Activated CD8-positive, alpha-beta T cell treated with anti-CD3 and anti-CD28 coated beads for 36 hours (primary cell): ENCODE results near the gene TTN. TPM values are rescaled to one million over a fixed set of nuclear protein-coding genes. Genes with fewer than 3 reads are reported as not detected.
"Not testable (repeated sequence)": the region's sequence is repeated elsewhere in the genome, so short reads cannot be mapped to it uniquely, and the experiment has no call there.

Experiments
- ATAC-seq: fragments of 200-7000 bp; cut with Tn5 transposase; one replicate; pipeline ENCODE4 v1.10.0; 2021; ENCODE audit warnings: mild to moderate bottlenecking, moderate library complexity
- CTCF ChIA-PET: fragments of 350-600 bp; sonication (Branson Sonifier 250); formaldehyde crosslinking; loops from one replicate; lab custom pipeline; 2021; ENCODE audit warnings: antibody characterized with exemption; lab: Charles Lee
- POLR2A ChIA-PET: fragments of 350-600 bp; sonication (Branson Sonifier 250); formaldehyde crosslinking; loops from one replicate; lab custom pipeline; 2021; ENCODE audit warnings: antibody characterized with exemption; lab: Charles Lee
- DNase-seq: peaks from one replicate; pipeline ENCODE4 v3.0.0-alpha.2; 2020
- H3K27ac Mint-ChIP-seq: one replicate; pipeline ENCODE4 v1.8.0; 2021; ENCODE audit warnings: mild to moderate bottlenecking, mixed read lengths
- H3K27me3 Mint-ChIP-seq: one replicate; pipeline ENCODE4 v1.8.0; 2021; ENCODE audit warnings: mixed read lengths
- H3K36me3 Mint-ChIP-seq: one replicate; pipeline ENCODE4 v1.8.0; 2021; ENCODE audit warnings: low read depth, mixed read lengths
- H3K4me1 Mint-ChIP-seq: one replicate; pipeline ENCODE4 v1.8.0; 2021; ENCODE audit warnings: low read depth, mixed read lengths
- H3K4me3 Mint-ChIP-seq: one replicate; pipeline ENCODE4 v1.8.0; 2021; ENCODE audit warnings: mild to moderate bottlenecking, moderate library complexity, mixed read lengths
- H3K9me3 Mint-ChIP-seq: one replicate; pipeline ENCODE4 v1.8.0; 2021; ENCODE audit warnings: mixed read lengths
- CTCF ChIP-seq: fragments of 200-600 bp; IDR thresholded peaks from one replicate; pipeline ENCODE4 v1.8.0; 2022; ENCODE audit warnings: antibody characterized with exemption, mild to moderate bottlenecking
- intact Hi-C: fragments of 100-400 bp; cut with micrococcal nuclease; formaldehyde crosslinking; loops from one replicate; pipeline ENCODE4 v1.10.0; 2022
- total RNA-seq, 2 experiments: library from RNA; stranded (reverse); gene quantifications; one replicate each; pipeline ENCODE4 v1.2.3, GENCODE V29; 2021

The TTN gene
- total RNA-seq, 2 experiments from 2014 or later, result 2.8 to 4.3 TPM

DNA sequence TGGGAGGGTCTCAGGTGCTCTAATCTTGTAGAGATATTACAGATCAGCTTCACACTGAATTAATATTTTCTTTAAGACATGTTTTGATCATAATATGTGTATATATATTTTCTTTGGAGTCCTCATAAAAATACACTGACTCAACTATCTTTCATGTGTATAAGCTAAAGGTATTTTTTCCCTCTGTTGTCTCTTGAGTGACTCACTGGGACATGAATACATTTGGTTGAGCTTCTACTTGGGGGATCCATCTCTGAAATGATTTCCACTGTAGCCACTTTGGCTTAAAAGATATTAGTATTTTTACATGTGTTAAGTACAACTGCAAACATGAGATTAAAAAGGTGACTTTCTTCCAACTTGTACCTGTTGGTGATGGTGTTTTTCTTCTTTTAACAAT, 140.8 kb downstream of the TTN start:
- no peak overlapping the region for H3K4me3 Mint-ChIP-seq
- peaks cover 1% of the 10 kb centered on the region for H3K36me3 Mint-ChIP-seq
- ATAC-seq (no peak), DNase-seq (no peak)
- H3K27ac Mint-ChIP-seq, result no peak overlapping the region
- intact Hi-C loops, result no loop called here
- no peaks in the 10 kb centered on the region for H3K27me3 Mint-ChIP-seq
- TF ChIP-seq CTCF, result no peak
- CTCF ChIA-PET, result interaction anchor here (2.0 kb wide), 1 partner anchor 34 kb away, joined by 6 read pairs; no protein-coding TSS in a partner anchor
- no peaks in the 10 kb centered on the region for H3K9me3 Mint-ChIP-seq
- H3K4me1 Mint-ChIP-seq, result no peaks in the 10 kb centered on the region
- POLR2A ChIA-PET, result no interaction called here

GRCh38 chr2:178658480-178658879, 148.7 kb downstream of the TTN start:
- H3K4me3 Mint-ChIP-seq, intact Hi-C loops, ATAC-seq, CTCF ChIA-PET, DNase-seq, H3K27ac Mint-ChIP-seq, H3K9me3 Mint-ChIP-seq, H3K36me3 Mint-ChIP-seq, H3K27me3 Mint-ChIP-seq, POLR2A ChIA-PET, H3K4me1 Mint-ChIP-seq: not testable (repeated sequence)

GRCh38 chr2:178650554-178650953, 156.7 kb downstream of the TTN start:
- no peak for TF ChIP-seq CTCF
- POLR2A ChIA-PET, result no interaction called here
- H3K9me3 Mint-ChIP-seq, result no peaks in the 10 kb centered on the region
- CTCF ChIA-PET, result no interaction called here
- H3K4me3 Mint-ChIP-seq, result no peak overlapping the region
- H3K4me1 Mint-ChIP-seq, result no peaks in the 10 kb centered on the region
- intact Hi-C loops, result no loop called here
- H3K27ac Mint-ChIP-seq, result no peak overlapping the region
- peaks cover 5% of the 10 kb centered on the region for H3K36me3 Mint-ChIP-seq
- DNase-seq (no peak), ATAC-seq (no peak)
- H3K27me3 Mint-ChIP-seq, result no peaks in the 10 kb centered on the region

DNA sequence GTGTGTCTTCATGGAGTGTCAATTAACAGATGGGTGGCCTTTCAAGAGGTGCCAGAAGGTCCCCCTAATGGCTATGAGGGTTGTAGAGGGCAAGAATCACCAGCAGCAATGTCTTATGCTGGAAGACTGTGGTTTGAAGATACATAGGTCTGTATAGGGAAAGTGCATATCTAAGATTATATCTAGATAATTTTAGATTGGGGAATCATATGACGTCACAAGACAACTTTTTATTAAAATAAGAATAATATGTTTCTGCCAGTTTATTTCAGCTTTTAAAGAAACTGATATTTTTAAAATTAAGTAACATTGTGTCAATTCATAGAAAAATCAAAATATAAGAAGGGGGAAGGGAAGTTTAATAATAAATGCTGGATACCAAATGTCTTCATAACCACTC, 162.3 kb downstream of the TTN start:
- ATAC-seq, result no peak
- no peaks in the 10 kb centered on the region for H3K27me3 Mint-ChIP-seq
- H3K9me3 Mint-ChIP-seq, result no peaks in the 10 kb centered on the region
- DNase-seq, result no peak
- H3K4me1 Mint-ChIP-seq, result no peaks in the 10 kb centered on the region
- peaks cover 6% of the 10 kb centered on the region for H3K36me3 Mint-ChIP-seq
- H3K4me3 Mint-ChIP-seq, result no peak overlapping the region
- TF ChIP-seq CTCF, result no peak
- ChIA-PET POLR2A (interaction anchor here (0.6 kb wide), 1 partner anchor 34 kb away, joined by 3 read pairs; no protein-coding TSS in a partner anchor), CTCF (no interaction called here)
- no peak overlapping the region for H3K27ac Mint-ChIP-seq
- intact Hi-C loops, result no loop called here

DNA sequence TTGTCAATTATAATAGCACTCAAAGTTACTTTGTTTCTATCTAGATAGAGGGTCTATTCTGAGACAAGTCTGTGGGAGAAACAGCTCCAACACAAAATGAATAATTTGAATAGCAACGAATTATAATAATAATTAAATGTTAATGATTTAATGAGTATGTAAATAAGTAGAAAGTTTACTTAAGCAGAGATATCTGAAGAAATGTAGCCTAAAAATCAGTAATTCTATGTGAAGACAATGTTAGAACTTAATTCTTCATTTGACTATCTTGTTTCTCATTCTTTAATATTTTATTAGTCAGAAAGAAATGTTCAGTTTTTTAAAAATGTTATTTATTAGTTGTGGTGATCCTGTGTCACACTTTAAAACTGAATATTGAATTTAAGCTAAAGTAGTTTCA, 165.7 kb downstream of the TTN start:
- ATAC-seq, result no peak
- H3K27ac Mint-ChIP-seq, result no peak overlapping the region
- CTCF ChIA-PET, result no interaction called here
- no peak overlapping the region for H3K4me3 Mint-ChIP-seq
- H3K4me1 Mint-ChIP-seq, result no peaks in the 10 kb centered on the region
- DNase-seq, result no peak
- intact Hi-C loops, result no loop called here
- H3K36me3 Mint-ChIP-seq, result peaks cover 2% of the 10 kb centered on the region
- no peaks in the 10 kb centered on the region for H3K27me3 Mint-ChIP-seq
- no peaks in the 10 kb centered on the region for H3K9me3 Mint-ChIP-seq
- POLR2A ChIA-PET, result no interaction called here
- TF ChIP-seq CTCF, result no peak

DNA sequence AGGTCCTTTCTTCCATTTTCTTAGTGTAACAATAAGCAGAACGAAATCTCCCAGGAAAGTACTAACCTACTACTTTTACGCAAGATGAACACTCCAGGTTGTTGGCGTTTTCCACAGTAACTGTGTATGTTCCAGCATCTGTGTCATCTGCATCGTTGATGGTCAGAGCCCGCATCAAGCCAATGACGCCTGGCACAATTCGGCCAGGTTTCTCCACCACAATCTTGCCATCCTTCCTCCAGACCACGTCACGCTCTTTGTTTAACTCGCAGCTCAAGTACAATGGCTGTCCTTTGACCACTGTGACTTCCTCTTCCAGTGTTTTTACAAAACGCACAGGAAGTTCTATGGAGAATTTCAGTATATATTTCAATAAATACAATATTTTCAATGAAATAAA, 171.3 kb downstream of the TTN start:
- H3K4me1 Mint-ChIP-seq, result no peaks in the 10 kb centered on the region
- H3K4me3 Mint-ChIP-seq, result no peak overlapping the region
- H3K36me3 Mint-ChIP-seq, result peaks cover 2% of the 10 kb centered on the region
- intact Hi-C loops, result no loop called here
- no peaks in the 10 kb centered on the region for H3K27me3 Mint-ChIP-seq
- no peak for DNase-seq
- H3K9me3 Mint-ChIP-seq, result no peaks in the 10 kb centered on the region
- no peak for TF ChIP-seq CTCF
- ATAC-seq, result no peak
- CTCF ChIA-PET, result no interaction called here
- H3K27ac Mint-ChIP-seq, result no peak overlapping the region
- POLR2A ChIA-PET, result no interaction called here
